PC-9 (cell line): ENCODE results near the gene LONP2. TPM values are rescaled to one million over a fixed set of nuclear protein-coding genes. Genes with fewer than 3 reads are reported as not detected.
"Not testable (repeated sequence)": the region's sequence is repeated elsewhere in the genome, so short reads cannot be mapped to it uniquely, and the experiment has no call there.

Source experiments
- BruUV-seq: library from RNA; stranded (reverse); fragments of 400-500 nt; replicated peaks from 2 replicates; lab custom pipeline; 2021; lab: Mats Ljungman, UMichigan
- CTCF ChIA-PET: fragments of 300-600 bp; sonication (Branson Sonifier 250); formaldehyde crosslinking; loops from one replicate; lab custom pipeline; 2022; ENCODE audit warnings: antibody characterized with exemption; lab: Charles Lee
- POLR2A ChIA-PET: fragments of 300-600 bp; sonication (Branson Sonifier 250); formaldehyde crosslinking; loops from one replicate; lab custom pipeline; 2022; ENCODE audit warnings: antibody characterized with exemption; ENCODE audit not compliant: unreplicated experiment; lab: Charles Lee
- DNase-seq, 2 experiments: peaks; one replicate each; pipeline versions ENCODE4 v3.0.0 to v3.0.0-alpha.2; 2015 to 2022; ENCODE audit warnings: mixed read lengths in 1 of 2
- H2AFZ ChIP-seq: fragments of 200-600 bp; sonication (generic); 2 replicates; pipeline ENCODE4 v1.8.1; 2017; ENCODE audit warnings: antibody characterized with exemption
- H3F3A ChIP-seq: fragments of 200-600 bp; sonication (generic); 2 replicates; pipeline ENCODE4 v1.8.1; 2017; ENCODE audit warnings: antibody characterized with exemption, mild to moderate bottlenecking, low read depth; ENCODE audit not compliant: insufficient read depth
- H3K27ac ChIP-seq: fragments of 200-600 bp; sonication (generic); 2 replicates; pipeline ENCODE4 v1.6.1; 2016; ENCODE audit warnings: mixed run types
- H3K27me3 ChIP-seq: fragments of 200-600 bp; sonication (generic); 2 replicates; pipeline ENCODE4 v1.6.1; 2016; ENCODE audit warnings: low read depth, mixed run types; ENCODE audit not compliant: insufficient read depth
- H3K36me3 ChIP-seq: fragments of 200-600 bp; sonication (generic); 2 replicates; pipeline ENCODE4 v1.6.1; 2016; ENCODE audit warnings: low read depth, mixed run types
- H3K4me1 ChIP-seq: fragments of 200-600 bp; sonication (generic); replicated peaks from 2 replicates; pipeline ENCODE4 v1.6.1; 2016; ENCODE audit warnings: mixed run types; ENCODE audit not compliant: insufficient read depth
- H3K4me2 ChIP-seq: fragments of 200-600 bp; sonication (generic); 2 replicates; pipeline ENCODE4 v1.6.1; 2017; ENCODE audit warnings: mixed run types
- H3K4me3 ChIP-seq: fragments of 200-600 bp; sonication (generic); 2 replicates; pipeline ENCODE4 v1.6.1; 2016; ENCODE audit warnings: mixed run types
- H3K79me2 ChIP-seq: fragments of 200-600 bp; sonication (generic); 2 replicates; pipeline ENCODE4 v1.6.1; 2017; ENCODE audit warnings: low read depth, mixed run types
- H3K9me2 ChIP-seq: fragments of 200-600 bp; sonication (generic); 2 replicates; pipeline ENCODE4 v1.8.1; 2017; ENCODE audit warnings: mild to moderate bottlenecking; ENCODE audit not compliant: insufficient read depth
- H3K9me3 ChIP-seq: fragments of 200-600 bp; sonication (generic); 2 replicates; pipeline ENCODE4 v1.8.1; 2016; ENCODE audit warnings: low read depth; ENCODE audit not compliant: insufficient read depth
- H4K20me1 ChIP-seq: fragments of 200-600 bp; sonication (generic); 2 replicates; pipeline ENCODE4 v1.8.1; 2017; ENCODE audit not compliant: insufficient read depth
- EZH2 ChIP-seq: fragments of 200-600 bp; sonication (generic); IDR thresholded peaks from 2 replicates; pipeline ENCODE4 v1.8.0; 2017; ENCODE audit warnings: antibody characterized with exemption, low read depth
- intact Hi-C: fragments of 100-400 bp; cut with micrococcal nuclease; formaldehyde crosslinking; loops from one replicate; pipeline ENCODE4 v1.10.0; 2022; ENCODE audit not compliant: unreplicated experiment
- total RNA-seq: library from RNA; stranded (reverse); gene quantifications from 2 replicates; pipeline ENCODE4 v1.2.3, GENCODE V29; 2021
- TF ChIP-seq, protein P1 (sequence below): fragments of 200-600 bp; sonication (generic); conservative IDR thresholded peaks from 2 replicates; pipeline ENCODE4 v1.6.1; 2017; ENCODE audit warnings: mixed run types, antibody characterized with exemption, mild to moderate bottlenecking, moderate library complexity

Gene LONP2
- total RNA-seq, 1 experiment from 2014 or later = 47.0 TPM

DNA sequence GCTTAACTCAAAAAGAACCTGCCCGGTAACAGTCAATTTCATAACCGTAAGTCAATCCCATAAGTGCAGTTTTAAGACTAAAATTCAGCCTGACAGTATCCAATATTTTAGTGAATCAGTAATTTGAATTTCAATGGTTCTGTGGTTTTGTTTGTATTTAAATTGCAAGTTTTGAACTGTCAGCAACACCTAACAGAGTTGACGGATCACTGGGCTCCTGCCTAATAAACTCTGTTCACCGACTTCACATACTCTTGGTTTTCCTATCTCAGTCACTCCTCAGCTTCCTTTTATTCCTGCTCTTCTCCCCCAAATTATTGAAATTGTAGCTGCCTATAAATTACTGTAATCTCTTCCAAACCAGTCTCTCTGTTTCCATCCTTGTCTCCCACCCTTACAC lies 128.6 kb downstream of the LONP2 start:
- peaks cover 17% of the 10 kb centered on the region for H3K4me1 ChIP-seq
- no peak overlapping the region for H3K4me3 ChIP-seq
- no peaks in the 10 kb centered on the region for H3K27me3 ChIP-seq
- no peaks in the 10 kb centered on the region for H3K9me2 ChIP-seq
- no TSS peak for BruUV-seq
- TF ChIP-seq EZH2 = no peak
- TF ChIP-seq, protein P1, sequence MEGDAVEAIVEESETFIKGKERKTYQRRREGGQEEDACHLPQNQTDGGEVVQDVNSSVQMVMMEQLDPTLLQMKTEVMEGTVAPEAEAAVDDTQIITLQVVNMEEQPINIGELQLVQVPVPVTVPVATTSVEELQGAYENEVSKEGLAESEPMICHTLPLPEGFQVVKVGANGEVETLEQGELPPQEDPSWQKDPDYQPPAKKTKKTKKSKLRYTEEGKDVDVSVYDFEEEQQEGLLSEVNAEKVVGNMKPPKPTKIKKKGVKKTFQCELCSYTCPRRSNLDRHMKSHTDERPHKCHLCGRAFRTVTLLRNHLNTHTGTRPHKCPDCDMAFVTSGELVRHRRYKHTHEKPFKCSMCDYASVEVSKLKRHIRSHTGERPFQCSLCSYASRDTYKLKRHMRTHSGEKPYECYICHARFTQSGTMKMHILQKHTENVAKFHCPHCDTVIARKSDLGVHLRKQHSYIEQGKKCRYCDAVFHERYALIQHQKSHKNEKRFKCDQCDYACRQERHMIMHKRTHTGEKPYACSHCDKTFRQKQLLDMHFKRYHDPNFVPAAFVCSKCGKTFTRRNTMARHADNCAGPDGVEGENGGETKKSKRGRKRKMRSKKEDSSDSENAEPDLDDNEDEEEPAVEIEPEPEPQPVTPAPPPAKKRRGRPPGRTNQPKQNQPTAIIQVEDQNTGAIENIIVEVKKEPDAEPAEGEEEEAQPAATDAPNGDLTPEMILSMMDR = no peak
- H3F3A ChIP-seq = no peaks in the 10 kb centered on the region; the same call in 1 of the 2 replicates
- DNase-seq = no peak
- H2AFZ ChIP-seq = no peak overlapping the region
- no peak overlapping the region for H3K27ac ChIP-seq
- peaks cover 12% of the 10 kb centered on the region for H4K20me1 ChIP-seq
- peaks cover 100% of the 10 kb centered on the region for H3K79me2 ChIP-seq
- CTCF ChIA-PET = no interaction called here
- intact Hi-C loops = no loop called here
- POLR2A ChIA-PET = no interaction called here
- no peaks in the 10 kb centered on the region for H3K9me3 ChIP-seq
- H3K36me3 ChIP-seq = no peaks in the 10 kb centered on the region
- H3K4me2 ChIP-seq = no peak overlapping the region

DNA sequence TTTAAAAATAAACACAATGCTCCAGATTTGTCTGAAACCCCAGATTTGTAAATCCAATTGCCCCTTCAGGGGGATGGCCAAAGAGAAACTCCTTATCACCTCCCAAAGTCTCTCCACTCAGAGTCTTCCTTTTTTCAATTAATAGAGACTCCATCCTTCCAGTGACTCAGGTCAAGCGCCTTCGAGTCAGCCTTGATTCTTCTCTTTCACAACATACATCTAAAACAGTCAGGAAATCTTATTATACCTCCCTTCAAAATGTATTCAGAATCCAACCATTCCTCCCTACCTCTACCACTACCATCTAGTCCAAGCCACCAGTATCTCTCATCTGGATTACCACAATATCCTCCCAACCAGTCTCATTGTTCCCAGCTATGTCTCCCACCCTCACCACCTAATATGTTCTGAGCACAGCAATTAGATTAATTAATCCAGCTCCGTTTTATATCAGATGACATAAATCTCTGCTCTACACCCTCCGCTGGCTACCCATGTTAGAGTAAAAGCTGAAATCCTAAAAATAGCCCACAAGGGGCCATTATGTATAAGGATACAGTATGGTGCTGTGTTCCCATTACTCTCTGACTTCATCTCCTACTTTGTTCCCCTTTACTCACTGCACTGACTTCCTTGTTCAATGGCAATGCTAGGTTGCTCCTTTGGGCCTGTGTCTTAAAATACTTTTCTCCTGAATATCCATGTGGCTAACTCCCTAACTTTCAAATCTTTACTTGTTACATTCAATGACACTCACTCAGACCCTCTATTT lies 129.3 kb downstream of the LONP2 start:
- H3K27ac ChIP-seq = no peak overlapping the region
- peaks cover 10% of the 10 kb centered on the region; the same call in 1 of the 2 replicates for H3K4me1 ChIP-seq
- no peak for DNase-seq
- peaks cover 17% of the 10 kb centered on the region for H4K20me1 ChIP-seq
- peaks cover 100% of the 10 kb centered on the region for H3K79me2 ChIP-seq
- H3K4me3 ChIP-seq = no peak overlapping the region
- H3K9me3 ChIP-seq = no peaks in the 10 kb centered on the region
- BruUV-seq = no TSS peak
- H3K36me3 ChIP-seq = no peaks in the 10 kb centered on the region
- intact Hi-C loops = no loop called here
- H3K9me2 ChIP-seq = no peaks in the 10 kb centered on the region
- TF ChIP-seq, protein P1 = no peak
- TF ChIP-seq EZH2 = no peak
- H3K27me3 ChIP-seq = no peaks in the 10 kb centered on the region
- no peak overlapping the region for H2AFZ ChIP-seq
- H3K4me2 ChIP-seq = no peak overlapping the region
- CTCF ChIA-PET = no interaction called here
- H3F3A ChIP-seq = no peaks in the 10 kb centered on the region
- POLR2A ChIA-PET = no interaction called here

DNA sequence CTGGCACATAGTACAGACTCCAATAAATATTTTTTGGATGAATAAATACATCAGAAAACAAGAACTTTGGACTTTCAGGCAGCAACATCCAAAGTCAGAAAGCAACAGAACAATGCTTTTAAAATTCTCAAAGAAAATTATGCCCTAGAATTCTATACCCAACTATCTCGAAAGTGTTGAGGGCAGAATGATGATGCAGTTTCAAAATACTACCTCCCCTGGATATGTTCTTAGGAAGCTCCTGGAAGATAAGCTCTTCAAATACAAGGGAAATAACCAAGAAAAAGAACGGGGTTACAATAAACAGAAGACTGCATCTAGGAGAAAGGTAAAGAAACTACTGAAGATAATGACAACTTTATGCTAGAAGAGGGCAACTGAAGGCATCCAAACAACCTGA lies 130.2 kb downstream of the LONP2 start:
- Histone ChIP-seq H3K9me2 (no peaks in the 10 kb centered on the region), H4K20me1 (peaks cover 25% of the 10 kb centered on the region), H3K36me3 (no peaks in the 10 kb centered on the region), H3K4me2 (no peak overlapping the region), H3K27ac (no peak overlapping the region), H3K9me3 (no peaks in the 10 kb centered on the region), H3F3A (no peaks in the 10 kb centered on the region), H3K4me3 (no peak overlapping the region), H3K79me2 (peaks cover 100% of the 10 kb centered on the region), H3K4me1 (peaks cover 13% of the 10 kb centered on the region), H3K27me3 (no peaks in the 10 kb centered on the region), H2AFZ (no peak overlapping the region)
- TF ChIP-seq, protein P1 = no peak
- TF ChIP-seq EZH2 = no peak
- intact Hi-C loops = no loop called here
- BruUV-seq = no TSS peak
- DNase-seq = no peak
- ChIA-PET CTCF (no interaction called here), POLR2A (no interaction called here)

DNA sequence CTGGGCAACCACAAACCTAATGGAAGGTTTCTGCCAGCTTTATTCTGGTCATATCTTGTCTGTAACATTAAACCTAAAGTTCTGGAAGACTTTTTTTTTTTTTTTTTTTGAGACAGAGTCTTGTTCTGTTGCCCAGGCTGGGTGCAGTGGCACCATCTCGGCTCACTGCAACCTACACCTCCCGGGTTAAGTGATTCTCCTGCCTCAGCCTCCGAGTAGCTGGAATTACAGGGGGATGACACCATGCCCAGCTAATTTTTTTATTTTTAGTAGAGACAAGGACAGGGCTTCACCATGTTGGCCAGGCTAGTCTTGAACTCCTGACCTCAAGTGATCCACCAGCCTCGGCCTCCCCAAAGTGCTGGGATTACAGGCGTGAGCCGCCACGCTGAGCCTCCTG lies 133.2 kb downstream of the LONP2 start:
- DNase-seq, BruUV-seq, H2AFZ ChIP-seq, H3K4me3 ChIP-seq, H3K27ac ChIP-seq, H3K9me3 ChIP-seq, intact Hi-C loops, H3K36me3 ChIP-seq, H3K9me2 ChIP-seq, H3K27me3 ChIP-seq, H3K4me2 ChIP-seq, H3F3A ChIP-seq: not testable (repeated sequence)
- ChIA-PET POLR2A (interaction anchor here (0.6 to 0.7 kb wide), 2 partner anchors 34 to 85 kb away, joined by 4 to 6 read pairs; no protein-coding TSS in a partner anchor), CTCF (interaction anchor here (0.6 kb wide), 1 partner anchor 246 kb away, joined by 19 read pairs; no protein-coding TSS in a partner anchor)
- Histone ChIP-seq H3K79me2 (peaks cover 100% of the 10 kb centered on the region), H3K4me1 (peaks cover 26% of the 10 kb centered on the region), H4K20me1 (peaks cover 48% of the 10 kb centered on the region)
